ENCODE data around the gene CEP126. TPM values are rescaled to one million over a fixed set of nuclear protein-coding genes. Genes with fewer than 3 reads are reported as not detected.

CEP126 gene
- 0.41 and 1.2 TPM in 2 replicates for total RNA-seq

GRCh38 chr11:101914738-101915426 lies at the start of gene CEP126:
TSS of gene CEP126 (plus strand) at chr11:101915010. CDS start at chr11:101915285, 275 bp downstream.
- intact Hi-C loops (cut with micrococcal nuclease), result loop anchor here (2.0 to 10.0 kb wide), 7 partner anchors 94 to 1190 kb away; partner anchors contain the start of genes BIRC3, DYNC2H1, TMEM123 and YAP1
- peak within 1 kb of the TSS; percentile 74 for H3K27ac Mint-ChIP-seq
- H3K9me3 Mint-ChIP-seq, result no peaks in the 10 kb centered on the region
- DNase-seq (ENCODE audit: low spot score), result peak; percentile 86
- peaks cover 2% of the 10 kb centered on the region for H3K36me3 Mint-ChIP-seq (ENCODE audit: low read depth)
- peak within 1 kb of the TSS; percentile 92 for H3K4me3 Mint-ChIP-seq
- peaks cover 2% of the 10 kb centered on the region for H3K27me3 Mint-ChIP-seq (ENCODE audit: insufficient read depth)
- peaks cover 22% of the 10 kb centered on the region for H3K4me1 Mint-ChIP-seq (ENCODE audit: low read depth)

- intact Hi-C loops (cut with micrococcal nuclease), result no loop called here
- Mint-ChIP-seq H3K27me3 (ENCODE audit: insufficient read depth) (no peaks in the 10 kb centered on the region), H3K36me3 (ENCODE audit: low read depth) (no peaks in the 10 kb centered on the region), H3K4me1 (ENCODE audit: low read depth) (no peaks in the 10 kb centered on the region), H3K27ac (no peak overlapping the region), H3K9me3 (peaks cover 8% of the 10 kb centered on the region), H3K4me3 (no peak overlapping the region)
- DNase-seq (ENCODE audit: low spot score), result no peak
Measured at GRCh38 chr11:101866619-101867491, 48.0 kb upstream of the CEP126 start.

DNA sequence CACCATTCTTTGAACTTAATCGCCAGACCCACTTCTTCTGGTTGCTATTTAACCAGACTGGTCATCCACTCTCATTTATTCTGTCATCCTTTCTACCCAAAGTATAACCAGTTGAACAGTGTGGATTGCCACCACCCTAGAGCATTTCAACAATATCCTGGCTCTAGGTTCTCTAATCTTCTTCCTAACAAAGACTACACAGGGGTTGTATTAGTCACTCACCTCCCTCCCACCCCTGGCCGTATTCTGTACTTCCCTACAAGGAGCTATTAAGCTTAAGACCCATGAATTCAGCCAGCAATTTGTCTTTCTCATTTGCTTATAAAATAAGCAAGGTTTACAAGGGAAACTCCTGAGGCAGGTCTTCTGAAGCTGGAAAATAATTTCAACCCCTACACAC lies 46.9 kb upstream of the CEP126 start:
- H3K4me1 Mint-ChIP-seq (ENCODE audit: low read depth), result no peaks in the 10 kb centered on the region
- no peak overlapping the region for H3K27ac Mint-ChIP-seq
- no peak overlapping the region for H3K4me3 Mint-ChIP-seq

GRCh38 chr11:101870510-101870909 lies 44.3 kb upstream of the CEP126 start:
- Mint-ChIP-seq H3K27me3 (ENCODE audit: insufficient read depth) (no peaks in the 10 kb centered on the region), H3K4me3 (no peak overlapping the region), H3K9me3 (no peaks in the 10 kb centered on the region), H3K27ac (no peak overlapping the region), H3K36me3 (ENCODE audit: low read depth) (no peaks in the 10 kb centered on the region), H3K4me1 (ENCODE audit: low read depth) (no peaks in the 10 kb centered on the region)
- intact Hi-C loops (cut with micrococcal nuclease), result no loop called here
- DNase-seq (ENCODE audit: low spot score), result no peak

More for the DNA sequence above, 46.9 kb upstream of the CEP126 start:
- H3K27me3 Mint-ChIP-seq (ENCODE audit: insufficient read depth), result no peaks in the 10 kb centered on the region
- intact Hi-C loops (cut with micrococcal nuclease), result no loop called here
- H3K9me3 Mint-ChIP-seq, result peaks cover 8% of the 10 kb centered on the region
- no peak for DNase-seq (ENCODE audit: low spot score)
- no peaks in the 10 kb centered on the region for H3K36me3 Mint-ChIP-seq (ENCODE audit: low read depth)

DNA sequence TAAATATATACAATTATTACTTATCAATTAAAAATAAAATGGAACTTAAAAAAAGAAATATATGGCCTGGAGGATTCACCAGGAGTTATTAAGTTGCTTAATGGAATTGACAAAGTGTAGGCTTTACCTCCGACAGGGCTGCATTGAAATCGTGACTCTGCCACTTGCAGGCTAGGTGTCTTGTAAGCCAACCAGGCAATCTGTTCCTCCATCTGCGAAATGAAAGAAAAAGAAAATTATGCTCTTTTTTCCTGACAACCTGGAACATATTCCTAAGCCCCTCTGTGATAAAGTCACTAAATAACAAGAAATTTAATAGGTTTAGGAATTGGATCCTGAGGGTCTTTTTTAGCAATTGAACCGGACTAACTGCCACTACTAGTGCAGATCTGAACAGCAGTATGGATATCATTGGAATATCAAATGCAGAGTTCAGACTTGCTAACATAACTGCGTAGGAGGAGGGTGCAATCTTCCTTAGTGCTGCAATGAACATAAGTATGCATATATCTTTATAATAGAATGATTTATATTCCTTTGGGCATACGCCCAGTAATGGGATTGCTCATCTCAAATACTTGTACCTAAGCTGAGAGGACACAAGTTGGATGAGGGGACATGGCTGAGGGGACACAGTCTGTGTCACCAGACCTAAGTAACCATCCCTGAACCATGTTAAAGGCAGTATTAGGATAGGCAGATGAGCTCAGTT lies 42.5 kb upstream of the CEP126 start:
- Mint-ChIP-seq H3K9me3 (no peaks in the 10 kb centered on the region), H3K27me3 (ENCODE audit: insufficient read depth) (no peaks in the 10 kb centered on the region), H3K4me3 (no peak overlapping the region), H3K36me3 (ENCODE audit: low read depth) (no peaks in the 10 kb centered on the region), H3K4me1 (ENCODE audit: low read depth) (no peaks in the 10 kb centered on the region), H3K27ac (no peak overlapping the region)
- intact Hi-C loops (cut with micrococcal nuclease), result no loop called here
- DNase-seq (ENCODE audit: low spot score), result no peak

- Mint-ChIP-seq H3K36me3 (ENCODE audit: low read depth) (no peaks in the 10 kb centered on the region), H3K4me1 (ENCODE audit: low read depth) (no peaks in the 10 kb centered on the region), H3K27me3 (ENCODE audit: insufficient read depth) (no peaks in the 10 kb centered on the region), H3K9me3 (no peaks in the 10 kb centered on the region), H3K4me3 (no peak overlapping the region), H3K27ac (no peak overlapping the region)
- intact Hi-C loops (cut with micrococcal nuclease), result no loop called here
- DNase-seq (ENCODE audit: low spot score), result no peak
Measured at GRCh38 chr11:101880222-101880621, 34.6 kb upstream of the CEP126 start.

- H3K36me3 Mint-ChIP-seq (ENCODE audit: low read depth), result no peaks in the 10 kb centered on the region
- DNase-seq (ENCODE audit: low spot score), result no peak
- no peak overlapping the region for H3K4me3 Mint-ChIP-seq
- H3K27me3 Mint-ChIP-seq (ENCODE audit: insufficient read depth), result no peaks in the 10 kb centered on the region
- H3K4me1 Mint-ChIP-seq (ENCODE audit: low read depth), result no peaks in the 10 kb centered on the region
- no peaks in the 10 kb centered on the region for H3K9me3 Mint-ChIP-seq
- H3K27ac Mint-ChIP-seq, result no peak overlapping the region
- intact Hi-C loops (cut with micrococcal nuclease), result no loop called here
Measured at GRCh38 chr11:101881586-101881985, 33.2 kb upstream of the CEP126 start.

DNA sequence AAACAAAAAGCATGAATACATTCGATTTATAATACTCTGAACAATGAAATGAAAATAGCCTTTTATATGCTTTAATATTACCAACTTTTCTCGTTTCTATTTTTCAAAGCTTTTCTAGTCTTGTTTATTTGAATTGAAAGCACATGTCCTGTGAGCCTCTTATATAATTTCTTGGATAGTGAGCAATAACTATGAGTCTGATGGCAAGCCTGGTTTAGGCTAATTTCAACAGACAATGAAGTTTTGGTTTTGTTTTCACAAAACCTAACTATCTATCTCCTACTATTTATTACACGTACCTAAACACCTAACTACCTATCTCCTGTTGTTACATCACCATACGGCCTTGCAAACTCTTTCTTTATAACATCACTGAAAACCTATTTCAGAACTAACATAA lies 29.2 kb upstream of the CEP126 start:
- Mint-ChIP-seq H3K4me3 (no peak overlapping the region), H3K27me3 (ENCODE audit: insufficient read depth) (no peaks in the 10 kb centered on the region), H3K36me3 (ENCODE audit: low read depth) (no peaks in the 10 kb centered on the region), H3K9me3 (no peaks in the 10 kb centered on the region), H3K27ac (no peak overlapping the region), H3K4me1 (ENCODE audit: low read depth) (no peaks in the 10 kb centered on the region)
- DNase-seq (ENCODE audit: low spot score), result no peak
- intact Hi-C loops (cut with micrococcal nuclease), result no loop called here

DNA sequence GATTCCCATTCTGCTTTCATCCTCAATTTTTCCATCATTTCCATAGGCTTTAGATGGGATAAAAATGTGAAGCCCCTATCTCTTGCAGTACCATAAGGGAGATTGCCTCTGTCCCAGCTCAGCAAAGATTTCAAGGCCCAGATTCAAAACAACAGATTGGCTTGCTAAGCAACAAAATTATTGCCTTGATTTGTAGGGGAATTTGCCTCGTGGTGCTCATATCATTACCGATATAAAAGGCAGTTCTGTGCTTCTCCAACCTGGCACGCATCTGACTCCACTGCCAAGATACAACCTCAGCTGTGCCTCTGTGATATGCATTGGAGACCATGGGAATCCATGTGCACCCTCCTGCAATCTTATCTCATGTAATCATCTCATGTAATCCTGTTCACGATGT lies 25.0 kb upstream of the CEP126 start:
- intact Hi-C loops (cut with micrococcal nuclease), result no loop called here
- Mint-ChIP-seq H3K9me3 (no peaks in the 10 kb centered on the region), H3K36me3 (ENCODE audit: low read depth) (no peaks in the 10 kb centered on the region), H3K27me3 (ENCODE audit: insufficient read depth) (peaks cover 2% of the 10 kb centered on the region), H3K4me1 (ENCODE audit: low read depth) (no peaks in the 10 kb centered on the region), H3K4me3 (no peak overlapping the region), H3K27ac (no peak overlapping the region)
- no peak for DNase-seq (ENCODE audit: low spot score)

GRCh38 chr11:101894505-101894904 lies 20.3 kb upstream of the CEP126 start:
- Mint-ChIP-seq H3K27me3 (ENCODE audit: insufficient read depth) (peaks cover 5% of the 10 kb centered on the region), H3K9me3 (no peaks in the 10 kb centered on the region), H3K4me1 (ENCODE audit: low read depth) (no peaks in the 10 kb centered on the region), H3K4me3 (no peak overlapping the region), H3K36me3 (ENCODE audit: low read depth) (no peaks in the 10 kb centered on the region), H3K27ac (no peak overlapping the region)
- intact Hi-C loops (cut with micrococcal nuclease), result no loop called here
- no peak for DNase-seq (ENCODE audit: low spot score)

GRCh38 chr11:101907815-101908214 lies 7.0 kb upstream of the CEP126 start:
- no peak overlapping the region for H3K27ac Mint-ChIP-seq
- H3K27me3 Mint-ChIP-seq (ENCODE audit: insufficient read depth), result peaks cover 7% of the 10 kb centered on the region
- H3K4me1 Mint-ChIP-seq (ENCODE audit: low read depth), result no peaks in the 10 kb centered on the region
- intact Hi-C loops (cut with micrococcal nuclease), result no loop called here
- DNase-seq (ENCODE audit: low spot score), result no peak
- no peaks in the 10 kb centered on the region for H3K9me3 Mint-ChIP-seq
- H3K4me3 Mint-ChIP-seq, result no peak overlapping the region
- H3K36me3 Mint-ChIP-seq (ENCODE audit: low read depth), result no peaks in the 10 kb centered on the region

GRCh38 chr11:101909087-101909486 lies 5.7 kb upstream of the CEP126 start:
- intact Hi-C loops (cut with micrococcal nuclease), result no loop called here
- H3K4me1 Mint-ChIP-seq (ENCODE audit: low read depth), result peaks cover under 1% of the 10 kb centered on the region

More at GRCh38 chr11:101909087-101909486, 5.7 kb upstream of the CEP126 start:
- Mint-ChIP-seq H3K27ac (no peak overlapping the region), H3K9me3 (no peaks in the 10 kb centered on the region), H3K4me3 (no peak overlapping the region), H3K27me3 (ENCODE audit: insufficient read depth) (peaks cover 2% of the 10 kb centered on the region), H3K36me3 (ENCODE audit: low read depth) (no peaks in the 10 kb centered on the region)
- DNase-seq (ENCODE audit: low spot score), result no peak
